Measurements from ENCODE around the gene MT1M.

GRCh38 chr16:56618138-56618537, 14.3 kb upstream of the MT1M start:
- TF ChIP-seq POLR2A (IDR thresholded peaks at IDR 0.05; ENCODE audit: low read depth, low read length): no peak
- TF ChIP-seq POLR2AphosphoS5 (IDR thresholded peaks at IDR 0.05; ENCODE audit: low read depth, low read length): no peak
- TF ChIP-seq TAF1 (IDR thresholded peaks at IDR 0.05; ENCODE audit: low read depth, low read length): no peak
- no peak for TF ChIP-seq POU2F2 (IDR thresholded peaks at IDR 0.05; ENCODE audit: low read depth, low read length)
- no peak for TF ChIP-seq SPI1 (IDR thresholded peaks at IDR 0.05; ENCODE audit: low read depth, low read length)
- TF ChIP-seq PAX5 (IDR thresholded peaks at IDR 0.05; ENCODE audit: insufficient read depth, low read length, severe bottlenecking): no peak

Measured in GM12891 (cell line).